Fibroblast of villous mesenchyme (primary cell): ENCODE data around the gene WFS1. TPM values are rescaled to one million over a fixed set of nuclear protein-coding genes. Genes with fewer than 3 reads are reported as not detected.

Experiments
- DNase-seq: peaks from one replicate; pipeline ENCODE4 v3.0.0-alpha.2; 2010; ENCODE audit warnings: low read depth
- H3K4me3 ChIP-seq: 2 replicates; pipeline ENCODE4 v1.5.1; 2011; ENCODE audit warnings: low read depth, mild to moderate bottlenecking, low read length
- CTCF ChIP-seq: IDR thresholded peaks from 2 replicates; pipeline ENCODE4 v1.5.1; 2012; ENCODE audit warnings: low read depth, mild to moderate bottlenecking, low read length; ENCODE audit not compliant: insufficient read depth
- total RNA-seq: library from RNA; depleted of rRNA; stranded (reverse); fragments of >200 nt; gene quantifications from 2 replicates; pipeline ENCODE4 v1.2.3, GENCODE V29; 2012

Gene WFS1
- total RNA-seq, 1 donor = 42.3 TPM

DNA sequence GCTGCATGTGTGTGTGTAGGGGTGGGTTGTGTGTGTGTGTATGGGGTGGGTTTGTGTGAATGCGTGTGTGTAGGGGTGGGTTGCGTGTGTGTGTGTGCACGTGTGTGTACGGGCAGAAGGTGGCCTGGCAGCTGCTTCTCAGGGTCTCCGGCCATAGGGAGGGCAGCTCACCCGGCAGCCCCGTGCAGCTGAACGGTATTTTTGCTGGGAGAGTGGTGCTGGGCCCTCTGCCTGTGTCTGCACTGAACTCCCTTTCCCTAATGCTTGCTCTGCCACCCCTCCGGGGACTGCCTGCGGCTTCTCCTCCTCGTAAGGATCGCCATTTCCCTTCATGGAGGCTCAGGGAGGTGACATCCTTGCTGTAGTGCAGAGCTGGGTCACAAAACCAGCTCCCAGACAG is 30.2 kb downstream of the WFS1 start:
- TF ChIP-seq CTCF = no peak
- no peak overlapping the region for H3K4me3 ChIP-seq
- no peak for DNase-seq

- no peak overlapping the region for H3K4me3 ChIP-seq
- no peak for TF ChIP-seq CTCF
- no peak for DNase-seq
Measured at GRCh38 chr4:6300359-6300758, 30.7 kb downstream of the WFS1 start.

DNA sequence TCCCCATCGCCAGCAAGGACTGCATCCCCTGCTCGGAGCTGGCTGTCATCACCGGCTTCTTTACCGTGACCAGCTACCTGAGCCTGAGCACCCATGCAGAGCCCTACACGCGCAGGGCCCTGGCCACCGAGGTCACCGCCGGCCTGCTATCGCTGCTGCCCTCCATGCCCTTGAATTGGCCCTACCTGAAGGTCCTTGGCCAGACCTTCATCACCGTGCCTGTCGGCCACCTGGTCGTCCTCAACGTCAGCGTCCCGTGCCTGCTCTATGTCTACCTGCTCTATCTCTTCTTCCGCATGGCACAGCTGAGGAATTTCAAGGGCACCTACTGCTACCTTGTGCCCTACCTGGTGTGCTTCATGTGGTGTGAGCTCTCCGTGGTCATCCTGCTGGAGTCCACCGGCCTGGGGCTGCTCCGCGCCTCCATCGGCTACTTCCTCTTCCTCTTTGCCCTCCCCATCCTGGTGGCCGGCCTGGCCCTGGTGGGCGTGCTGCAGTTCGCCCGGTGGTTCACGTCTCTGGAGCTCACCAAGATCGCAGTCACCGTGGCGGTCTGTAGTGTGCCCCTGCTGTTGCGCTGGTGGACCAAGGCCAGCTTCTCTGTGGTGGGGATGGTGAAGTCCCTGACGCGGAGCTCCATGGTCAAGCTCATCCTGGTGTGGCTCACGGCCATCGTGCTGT is 31.5 kb downstream of the WFS1 start:
- no peak for TF ChIP-seq CTCF
- H3K4me3 ChIP-seq = no peak overlapping the region
- DNase-seq = no peak

GRCh38 chr4:6301732-6302442 is 32.2 kb downstream of the WFS1 start:
- no peak for DNase-seq
- no peak overlapping the region for H3K4me3 ChIP-seq
- no peak for TF ChIP-seq CTCF

DNA sequence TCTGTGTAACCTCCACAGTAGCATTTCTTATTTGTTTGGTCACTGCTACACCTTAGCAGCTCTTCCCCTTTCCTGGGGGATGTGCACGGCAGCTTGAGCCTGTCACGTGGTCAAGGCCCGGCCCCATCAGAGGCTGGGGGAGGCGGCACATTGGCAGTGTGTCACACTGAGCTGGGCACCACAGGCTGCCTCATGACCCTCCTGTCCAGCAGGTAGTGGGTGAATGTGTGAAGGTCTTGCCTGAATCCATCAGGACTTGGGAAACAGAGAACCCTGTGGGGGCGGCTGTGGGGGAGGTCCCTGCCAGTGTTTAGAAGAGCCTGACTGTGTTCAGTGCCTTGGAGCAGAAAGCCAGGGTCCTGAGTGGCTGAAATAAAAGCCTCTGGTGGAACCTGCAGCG is 33.2 kb downstream of the WFS1 start:
- TF ChIP-seq CTCF = no peak
- no peak for DNase-seq
- H3K4me3 ChIP-seq = no peak overlapping the region

DNA sequence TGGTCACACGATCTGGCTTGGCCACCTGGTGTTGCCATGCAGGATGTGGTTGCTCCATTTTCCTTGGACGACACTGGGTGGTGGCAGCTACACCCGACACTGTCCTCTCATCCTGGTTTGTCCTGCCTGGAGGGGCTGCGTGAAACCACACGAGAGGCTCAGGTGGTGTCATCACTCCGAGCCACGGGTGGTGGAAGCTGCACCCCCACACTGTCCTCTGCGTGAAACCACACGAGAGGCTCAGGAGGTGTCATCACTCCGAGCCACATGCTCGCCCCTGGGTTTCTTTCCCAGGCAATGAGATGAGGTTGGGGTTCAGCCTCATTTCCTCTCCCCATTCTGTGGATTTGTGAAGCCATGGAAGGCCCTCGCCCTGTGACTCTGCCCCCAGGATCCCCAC is 34.3 kb downstream of the WFS1 start:
- no peak for DNase-seq
- no peak for TF ChIP-seq CTCF

GRCh38 chr4:6306299-6306698 is 36.6 kb downstream of the WFS1 start:
- no peak for TF ChIP-seq CTCF
- H3K4me3 ChIP-seq = no peak overlapping the region
- DNase-seq = no peak

More for the DNA sequence above, 34.3 kb downstream of the WFS1 start:
- no peak overlapping the region for H3K4me3 ChIP-seq
